ENCODE results near the gene MYL11. TPM values are rescaled to one million over a fixed set of nuclear protein-coding genes. Genes with fewer than 3 reads are reported as not detected.
A peak's percentile ranks its signal among the peaks of the same experiment; 100 is the strongest.

Gene MYL11
- total and polyA plus RNA-seq, 4 donors, result 0.70 TPM; not detected in 3

DNA sequence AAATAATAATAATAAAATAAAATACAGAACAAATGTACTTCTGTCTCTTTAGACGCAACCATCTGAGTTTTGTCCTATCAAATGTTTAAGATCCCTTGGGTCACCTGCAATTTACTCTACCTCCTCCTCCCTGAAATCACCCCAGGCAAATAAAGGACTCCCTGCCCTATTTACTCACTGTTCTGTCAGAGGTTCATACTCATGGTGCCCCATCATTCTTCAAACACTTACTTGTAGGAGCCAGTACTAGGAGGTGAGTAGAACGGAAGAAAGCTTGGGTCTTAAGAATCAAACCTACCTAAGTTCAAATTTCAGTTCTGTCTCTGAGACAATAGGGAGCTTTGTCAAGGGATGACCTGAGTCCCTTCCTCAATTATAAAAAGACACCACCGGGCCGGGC lies 8.1 kb upstream of the MYL11 start:
- H3K9me3 ChIP-seq (ENCODE audit: control insufficient read depth in 4 of 4, low read length in 3 of 4), result no peaks in the 10 kb centered on the region
- H3K9ac ChIP-seq (ENCODE audit: low read depth in 1 of 2, low read length in 2 of 2), result no peak overlapping the region
- peaks cover 5 to 12% (median 7%) of the 10 kb centered on the region in 4 donors for H3K36me3 ChIP-seq (ENCODE audit: control insufficient read depth in 4 of 4, insufficient read depth in 3 of 4, low read depth in 1 of 4, low read length in 3 of 4)
- WGBS, result 91% methylated on average over 4 of the region's 4 CpGs
- H3K27ac ChIP-seq (ENCODE audit: low read depth in 1 of 2, low read length in 2 of 2), result no peak overlapping the region
- H3K27me3 ChIP-seq (ENCODE audit: control insufficient read depth in 4 of 4, insufficient read depth in 4 of 4, low read length in 3 of 4), result no peaks in the 10 kb centered on the region
- TF ChIP-seq HNF4A (conservative IDR thresholded peaks at IDR 0.05) (no peak), JUND (IDR thresholded peaks at IDR 0.05) (no peak), YY1 (IDR thresholded peaks at IDR 0.05) (no peak), SP1 (IDR thresholded peaks at IDR 0.05) (no peak), FOXA2 (IDR thresholded peaks at IDR 0.05) (no peak), TAF1 (conservative IDR thresholded peaks at IDR 0.05) (no peak), RAD21 (IDR thresholded peaks at IDR 0.05) (no peak), EGR1 (IDR thresholded peaks at IDR 0.05; ENCODE audit: low read depth in 2 of 2) (no peak)
- TF ChIP-seq, protein P1, sequence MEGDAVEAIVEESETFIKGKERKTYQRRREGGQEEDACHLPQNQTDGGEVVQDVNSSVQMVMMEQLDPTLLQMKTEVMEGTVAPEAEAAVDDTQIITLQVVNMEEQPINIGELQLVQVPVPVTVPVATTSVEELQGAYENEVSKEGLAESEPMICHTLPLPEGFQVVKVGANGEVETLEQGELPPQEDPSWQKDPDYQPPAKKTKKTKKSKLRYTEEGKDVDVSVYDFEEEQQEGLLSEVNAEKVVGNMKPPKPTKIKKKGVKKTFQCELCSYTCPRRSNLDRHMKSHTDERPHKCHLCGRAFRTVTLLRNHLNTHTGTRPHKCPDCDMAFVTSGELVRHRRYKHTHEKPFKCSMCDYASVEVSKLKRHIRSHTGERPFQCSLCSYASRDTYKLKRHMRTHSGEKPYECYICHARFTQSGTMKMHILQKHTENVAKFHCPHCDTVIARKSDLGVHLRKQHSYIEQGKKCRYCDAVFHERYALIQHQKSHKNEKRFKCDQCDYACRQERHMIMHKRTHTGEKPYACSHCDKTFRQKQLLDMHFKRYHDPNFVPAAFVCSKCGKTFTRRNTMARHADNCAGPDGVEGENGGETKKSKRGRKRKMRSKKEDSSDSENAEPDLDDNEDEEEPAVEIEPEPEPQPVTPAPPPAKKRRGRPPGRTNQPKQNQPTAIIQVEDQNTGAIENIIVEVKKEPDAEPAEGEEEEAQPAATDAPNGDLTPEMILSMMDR (IDR thresholded peaks at IDR 0.05; ENCODE audit: low read depth, low read length, missing input control), result no peak
- TF ChIP-seq, protein P2, sequence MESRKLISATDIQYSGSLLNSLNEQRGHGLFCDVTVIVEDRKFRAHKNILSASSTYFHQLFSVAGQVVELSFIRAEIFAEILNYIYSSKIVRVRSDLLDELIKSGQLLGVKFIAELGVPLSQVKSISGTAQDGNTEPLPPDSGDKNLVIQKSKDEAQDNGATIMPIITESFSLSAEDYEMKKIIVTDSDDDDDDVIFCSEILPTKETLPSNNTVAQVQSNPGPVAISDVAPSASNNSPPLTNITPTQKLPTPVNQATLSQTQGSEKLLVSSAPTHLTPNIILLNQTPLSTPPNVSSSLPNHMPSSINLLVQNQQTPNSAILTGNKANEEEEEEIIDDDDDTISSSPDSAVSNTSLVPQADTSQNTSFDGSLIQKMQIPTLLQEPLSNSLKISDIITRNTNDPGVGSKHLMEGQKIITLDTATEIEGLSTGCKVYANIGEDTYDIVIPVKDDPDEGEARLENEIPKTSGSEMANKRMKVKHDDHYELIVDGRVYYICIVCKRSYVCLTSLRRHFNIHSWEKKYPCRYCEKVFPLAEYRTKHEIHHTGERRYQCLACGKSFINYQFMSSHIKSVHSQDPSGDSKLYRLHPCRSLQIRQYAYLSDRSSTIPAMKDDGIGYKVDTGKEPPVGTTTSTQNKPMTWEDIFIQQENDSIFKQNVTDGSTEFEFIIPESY (IDR thresholded peaks at IDR 0.05), result no peak
- H3K4me3 ChIP-seq (ENCODE audit: low read depth in 1 of 3, low read length in 3 of 3), result no peak overlapping the region
- DNase-seq (ENCODE audit: low spot score), result no peak
- H3K4me1 ChIP-seq (ENCODE audit: control insufficient read depth in 4 of 4, insufficient read depth in 4 of 4, low read length in 3 of 4), result peaks cover 0 to 35% (median 29%) of the 10 kb centered on the region in 4 donors

DNA sequence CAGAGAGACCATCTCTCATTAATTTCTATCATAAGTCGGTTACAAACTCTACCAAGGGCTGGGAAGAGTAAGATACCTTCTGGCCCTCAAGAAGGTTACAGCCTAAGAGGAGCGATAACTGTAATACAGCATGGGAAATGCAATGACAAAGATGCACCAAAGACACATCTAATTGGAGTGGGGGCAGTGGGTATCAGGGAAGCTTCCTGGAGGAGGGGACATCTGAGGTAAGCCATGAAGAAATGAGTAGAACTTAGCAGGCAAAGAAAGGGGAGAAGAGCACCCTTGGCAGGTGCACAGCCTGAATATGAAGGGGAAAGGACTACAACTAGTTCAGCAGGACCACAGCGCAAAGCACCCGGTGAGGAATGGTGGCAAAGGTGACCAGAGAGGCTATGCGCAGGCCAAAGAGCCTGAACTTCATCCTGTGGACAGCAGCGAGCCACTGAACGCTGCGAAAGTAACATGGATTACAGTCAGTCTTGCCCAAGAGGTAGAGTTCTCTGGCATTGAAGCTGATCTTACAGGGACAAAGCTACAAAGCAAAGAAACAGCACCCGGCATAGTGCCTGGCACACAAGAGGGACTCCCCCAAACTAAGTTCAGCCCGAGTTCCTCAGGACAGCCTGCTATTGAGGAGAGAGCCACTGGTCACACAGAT lies 7.1 kb upstream of the MYL11 start:
- peaks cover 3 to 12% (median 7%) of the 10 kb centered on the region in 4 donors for H3K36me3 ChIP-seq (ENCODE audit: control insufficient read depth in 4 of 4, insufficient read depth in 3 of 4, low read depth in 1 of 4, low read length in 3 of 4)
- H3K9me3 ChIP-seq (ENCODE audit: control insufficient read depth in 4 of 4, low read length in 3 of 4), result no peaks in the 10 kb centered on the region
- H3K4me1 ChIP-seq (ENCODE audit: control insufficient read depth in 4 of 4, insufficient read depth in 4 of 4, low read length in 3 of 4), result peaks cover 0 to 35% (median 29%) of the 10 kb centered on the region in 4 donors
- WGBS, result 37% methylated on average over 10 of the region's 10 CpGs
- DNase-seq (ENCODE audit: low spot score), result no peak
- no peaks in the 10 kb centered on the region for H3K27me3 ChIP-seq (ENCODE audit: control insufficient read depth in 4 of 4, insufficient read depth in 4 of 4, low read length in 3 of 4)
- no peak overlapping the region for H3K9ac ChIP-seq (ENCODE audit: low read depth in 1 of 2, low read length in 2 of 2)
- peak overlapping the region in 2 of 3 donors; percentile 27 to 81 for H3K4me3 ChIP-seq (ENCODE audit: low read depth in 1 of 3, low read length in 3 of 3)
- peak overlapping the region; percentile 14 to 48 for H3K27ac ChIP-seq (ENCODE audit: low read depth in 1 of 2, low read length in 2 of 2)
- TF ChIP-seq, protein P3, sequence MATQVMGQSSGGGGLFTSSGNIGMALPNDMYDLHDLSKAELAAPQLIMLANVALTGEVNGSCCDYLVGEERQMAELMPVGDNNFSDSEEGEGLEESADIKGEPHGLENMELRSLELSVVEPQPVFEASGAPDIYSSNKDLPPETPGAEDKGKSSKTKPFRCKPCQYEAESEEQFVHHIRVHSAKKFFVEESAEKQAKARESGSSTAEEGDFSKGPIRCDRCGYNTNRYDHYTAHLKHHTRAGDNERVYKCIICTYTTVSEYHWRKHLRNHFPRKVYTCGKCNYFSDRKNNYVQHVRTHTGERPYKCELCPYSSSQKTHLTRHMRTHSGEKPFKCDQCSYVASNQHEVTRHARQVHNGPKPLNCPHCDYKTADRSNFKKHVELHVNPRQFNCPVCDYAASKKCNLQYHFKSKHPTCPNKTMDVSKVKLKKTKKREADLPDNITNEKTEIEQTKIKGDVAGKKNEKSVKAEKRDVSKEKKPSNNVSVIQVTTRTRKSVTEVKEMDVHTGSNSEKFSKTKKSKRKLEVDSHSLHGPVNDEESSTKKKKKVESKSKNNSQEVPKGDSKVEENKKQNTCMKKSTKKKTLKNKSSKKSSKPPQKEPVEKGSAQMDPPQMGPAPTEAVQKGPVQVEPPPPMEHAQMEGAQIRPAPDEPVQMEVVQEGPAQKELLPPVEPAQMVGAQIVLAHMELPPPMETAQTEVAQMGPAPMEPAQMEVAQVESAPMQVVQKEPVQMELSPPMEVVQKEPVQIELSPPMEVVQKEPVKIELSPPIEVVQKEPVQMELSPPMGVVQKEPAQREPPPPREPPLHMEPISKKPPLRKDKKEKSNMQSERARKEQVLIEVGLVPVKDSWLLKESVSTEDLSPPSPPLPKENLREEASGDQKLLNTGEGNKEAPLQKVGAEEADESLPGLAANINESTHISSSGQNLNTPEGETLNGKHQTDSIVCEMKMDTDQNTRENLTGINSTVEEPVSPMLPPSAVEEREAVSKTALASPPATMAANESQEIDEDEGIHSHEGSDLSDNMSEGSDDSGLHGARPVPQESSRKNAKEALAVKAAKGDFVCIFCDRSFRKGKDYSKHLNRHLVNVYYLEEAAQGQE (IDR thresholded peaks at IDR 0.05), result peak; percentile 93
- TF ChIP-seq GABPA (IDR thresholded peaks at IDR 0.05 in 1 of 2, conservative IDR thresholded peaks at IDR 0.05 in 1 of 2) (peak in 1 of 2 donors; percentile 59), RAD21 (IDR thresholded peaks at IDR 0.05) (peak; percentile 51 to 55), HNF4A (conservative IDR thresholded peaks at IDR 0.05) (peak; percentile 61 to 84), SP1 (IDR thresholded peaks at IDR 0.05) (peak; percentile 80), FOXA1 (IDR thresholded peaks at IDR 0.05) (peak; percentile 52), JUND (IDR thresholded peaks at IDR 0.05) (peak in 1 of 2 donors; percentile 33), YY1 (IDR thresholded peaks at IDR 0.05) (peak; percentile 87), NR2F2 (IDR thresholded peaks at IDR 0.05) (no peak), EGR1 (IDR thresholded peaks at IDR 0.05; ENCODE audit: low read depth in 2 of 2) (no peak), FOXA2 (IDR thresholded peaks at IDR 0.05) (peak; percentile 18), RXRA (IDR thresholded peaks at IDR 0.05) (peak; percentile 86 to 96)
- TF ChIP-seq, protein P2 (IDR thresholded peaks at IDR 0.05), result no peak

All from liver (tissue), 9 donors.